Mucosa of rectum (tissue), 2 donors: ENCODE data around the gene ARHGAP23.

Source experiments
- H3K27ac ChIP-seq, 2 donors: one replicate each; pipeline ENCODE4 v1.7.0; 2013; ENCODE audit warnings: inconsistent platforms in 2 of 2, low read depth in 2 of 2, low read length in 2 of 2
- H3K27me3 ChIP-seq, 2 donors: one replicate each; pipeline ENCODE4 v1.7.0; 2013; ENCODE audit warnings: low read length in 2 of 2; ENCODE audit not compliant: control insufficient read depth in 2 of 2, insufficient read depth in 2 of 2
- H3K36me3 ChIP-seq, 2 donors: one replicate each; pipeline ENCODE4 v1.7.0; 2013; ENCODE audit warnings: low read length in 2 of 2; ENCODE audit not compliant: control insufficient read depth in 2 of 2, insufficient read depth in 2 of 2
- H3K4me1 ChIP-seq, 2 donors: one replicate each; pipeline ENCODE4 v1.7.0; 2013; ENCODE audit warnings: low read length in 2 of 2, mild to moderate bottlenecking in 1 of 2; ENCODE audit not compliant: control insufficient read depth in 2 of 2, insufficient read depth in 2 of 2
- H3K4me3 ChIP-seq, 2 donors: one replicate each; pipeline ENCODE4 v1.7.0; 2013; ENCODE audit warnings: low read length in 2 of 2
- H3K9ac ChIP-seq, 2 donors: one replicate each; pipeline ENCODE4 v1.7.0; 2013; ENCODE audit warnings: low read length in 2 of 2, low read depth in 1 of 2, mild to moderate bottlenecking in 1 of 2
- H3K9me3 ChIP-seq, 2 donors: one replicate each; pipeline ENCODE4 v1.7.0; 2013; ENCODE audit warnings: low read length in 2 of 2; ENCODE audit not compliant: control insufficient read depth in 2 of 2
- donor health status: healthy.
- donor health status: Normal muscosa, but diverticular disease.

The ARHGAP23 gene

DNA sequence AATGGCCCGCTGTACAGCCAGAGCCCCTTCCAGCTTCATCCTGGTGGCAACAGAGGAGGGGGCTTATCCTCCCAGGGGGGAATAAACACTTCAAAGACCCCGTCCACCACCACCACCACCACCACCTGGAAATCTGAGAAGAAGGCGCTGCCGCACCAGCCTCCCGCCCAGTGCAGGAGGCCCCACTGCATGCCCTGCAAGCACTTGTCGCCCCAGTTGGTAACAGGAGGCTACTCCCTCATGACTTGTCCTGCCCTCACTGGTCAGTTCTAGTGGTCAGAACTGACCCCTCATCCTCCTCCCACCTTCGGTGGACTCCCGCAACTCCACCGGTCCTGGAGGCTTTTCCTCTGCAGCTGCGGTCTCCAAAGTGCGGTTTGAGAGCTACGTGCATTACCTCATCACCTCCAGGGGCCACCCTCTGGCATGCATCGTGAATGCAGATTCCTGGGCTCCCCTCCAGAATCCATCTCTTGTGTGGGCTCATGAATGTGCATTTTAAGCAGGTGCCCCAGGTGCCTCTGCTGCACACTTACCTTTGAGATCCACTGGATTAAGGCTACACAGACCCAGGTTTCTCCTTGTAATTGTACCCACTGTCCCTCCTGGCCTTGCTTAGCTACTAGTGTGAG lies 105.7 kb downstream of the ARHGAP23 start:
- Histone ChIP-seq H3K4me1 (peaks cover 0 to 4% of the 10 kb centered on the region in 2 donors), H3K4me3 (no peak overlapping the region), H3K36me3 (no peaks in the 10 kb centered on the region), H3K9ac (no peak overlapping the region), H3K9me3 (no peaks in the 10 kb centered on the region), H3K27ac (no peak overlapping the region), H3K27me3 (peaks cover 11 to 23% of the 10 kb centered on the region in 2 donors)

DNA sequence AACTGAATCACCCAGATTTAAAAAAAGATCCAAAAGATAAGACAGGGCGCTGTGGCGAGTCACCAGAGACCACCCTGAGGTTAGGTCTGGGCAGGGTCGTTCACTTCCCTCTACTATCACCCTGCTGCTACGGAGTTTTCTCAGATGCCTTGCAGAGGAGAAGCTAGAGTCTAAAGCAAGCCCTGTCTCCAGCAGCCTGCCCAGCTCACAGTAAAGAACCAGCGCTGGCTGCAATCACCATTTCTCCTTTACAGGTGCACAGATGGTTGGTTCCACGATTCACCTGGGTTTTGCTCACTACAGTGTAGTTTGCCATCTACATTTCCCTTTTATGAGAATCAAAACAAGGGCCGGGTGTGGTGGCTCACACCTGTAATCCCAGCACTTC lies 106.2 kb downstream of the ARHGAP23 start:
- no peak overlapping the region for H3K27ac ChIP-seq

DNA sequence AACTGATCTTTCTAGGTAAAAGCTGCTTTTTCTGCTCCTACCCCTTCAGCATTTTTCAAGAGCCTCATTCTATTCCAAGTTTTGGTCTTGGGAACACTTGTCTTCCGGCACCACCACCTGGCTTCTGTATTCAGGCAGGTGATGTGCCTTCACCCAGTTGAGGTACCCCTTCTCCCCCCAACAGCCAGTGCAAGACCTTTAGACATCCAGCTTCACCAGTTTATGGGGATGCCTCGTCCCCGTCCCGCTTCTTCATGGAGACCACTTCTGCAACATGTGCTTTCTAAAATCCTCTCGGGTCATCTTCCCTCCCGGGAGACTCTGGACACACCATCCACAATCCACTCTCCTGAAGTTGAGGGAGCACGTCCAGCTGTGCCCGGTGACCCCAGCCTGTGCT lies 107.6 kb downstream of the ARHGAP23 start:
- no peak overlapping the region for H3K4me3 ChIP-seq
- H3K36me3 ChIP-seq: no peaks in the 10 kb centered on the region
- H3K27me3 ChIP-seq: peaks cover 11 to 20% of the 10 kb centered on the region in 2 donors
- H3K9me3 ChIP-seq: no peaks in the 10 kb centered on the region
- peaks cover 0 to 5% of the 10 kb centered on the region in 2 donors for H3K4me1 ChIP-seq
- H3K9ac ChIP-seq: no peak overlapping the region
- no peak overlapping the region for H3K27ac ChIP-seq

More for the DNA sequence above, 106.2 kb downstream of the ARHGAP23 start:
- H3K9me3 ChIP-seq: no peaks in the 10 kb centered on the region
- no peaks in the 10 kb centered on the region for H3K36me3 ChIP-seq
- no peak overlapping the region for H3K4me3 ChIP-seq
- H3K9ac ChIP-seq: no peak overlapping the region
- peaks cover 11 to 23% of the 10 kb centered on the region in 2 donors for H3K27me3 ChIP-seq
- H3K4me1 ChIP-seq: peaks cover 0 to 5% of the 10 kb centered on the region in 2 donors

DNA sequence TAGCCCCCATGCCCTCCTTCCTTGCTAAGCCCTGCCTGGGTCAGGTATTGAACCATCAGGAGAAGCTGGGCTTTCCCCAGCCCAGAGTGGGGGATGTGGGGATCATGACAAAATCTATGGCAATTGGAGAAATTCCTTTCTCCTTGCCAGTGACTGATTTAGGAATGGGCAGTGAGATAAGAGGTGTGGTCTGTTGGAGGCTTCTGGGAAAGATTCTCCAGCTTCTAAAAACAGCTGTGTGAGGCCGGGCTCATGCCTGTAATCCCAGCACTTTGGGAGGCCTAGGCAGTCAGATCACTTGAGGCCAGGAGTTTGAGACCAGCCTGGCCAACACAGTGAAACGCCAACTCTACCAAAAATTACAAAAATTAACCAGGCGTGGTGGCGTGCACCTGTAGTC lies 108.4 kb downstream of the ARHGAP23 start:
- Histone ChIP-seq H3K9ac (no peak overlapping the region), H3K4me1 (peaks cover 0 to 5% of the 10 kb centered on the region in 2 donors), H3K36me3 (no peaks in the 10 kb centered on the region), H3K9me3 (no peaks in the 10 kb centered on the region), H3K27me3 (peaks cover 11 to 20% of the 10 kb centered on the region in 2 donors), H3K27ac (no peak overlapping the region), H3K4me3 (no peak overlapping the region)

DNA sequence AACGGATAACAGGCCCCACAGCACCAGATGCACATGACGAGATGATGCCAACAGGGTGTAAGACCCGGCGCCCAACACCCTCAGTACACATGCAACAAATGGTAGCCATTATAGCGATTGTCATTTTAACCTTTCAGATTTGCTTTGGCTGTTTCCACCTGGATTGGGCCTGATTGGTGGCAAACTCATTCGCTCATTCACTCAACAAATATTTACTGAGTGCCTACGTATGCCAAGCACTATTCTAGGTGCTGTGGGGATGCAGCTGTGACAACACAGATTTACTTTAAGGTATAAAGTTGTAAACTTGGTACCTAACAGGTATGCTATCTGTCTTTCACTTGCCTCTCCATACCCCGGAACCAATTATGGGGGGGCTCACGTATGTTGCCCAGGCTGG lies 110.6 kb downstream of the ARHGAP23 start:
- Histone ChIP-seq H3K27me3 (peaks cover 5 to 12% of the 10 kb centered on the region in 2 donors), H3K27ac (no peak overlapping the region)

DNA sequence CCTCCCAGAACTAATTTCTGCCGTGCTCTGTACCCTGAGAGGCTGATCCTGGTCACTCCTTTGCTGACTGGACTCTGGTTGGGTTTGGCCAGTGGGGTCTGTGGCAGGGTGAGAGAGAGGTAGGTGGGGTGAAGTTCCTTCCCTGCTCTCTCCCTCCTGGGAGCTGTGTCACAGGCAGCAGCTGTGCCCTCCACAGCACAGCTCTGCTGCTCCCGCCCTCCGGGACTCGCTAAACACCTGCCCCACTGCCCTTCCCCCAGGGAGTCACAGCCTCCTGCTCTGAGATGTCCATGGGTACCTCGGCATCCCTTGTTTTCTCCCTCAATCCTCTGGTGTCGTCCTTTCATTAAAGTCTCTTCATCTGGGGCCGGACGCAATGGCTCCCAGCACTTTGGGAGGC lies 111.1 kb downstream of the ARHGAP23 start:
- Histone ChIP-seq H3K9ac (no peak overlapping the region), H3K4me3 (no peak overlapping the region), H3K27ac (no peak overlapping the region), H3K9me3 (no peaks in the 10 kb centered on the region), H3K27me3 (peaks cover 5 to 8% of the 10 kb centered on the region in 2 donors), H3K4me1 (peaks cover 0 to 5% of the 10 kb centered on the region in 2 donors), H3K36me3 (no peaks in the 10 kb centered on the region)

More for the DNA sequence above, 110.6 kb downstream of the ARHGAP23 start:
- no peak overlapping the region for H3K4me3 ChIP-seq
- H3K9me3 ChIP-seq: no peaks in the 10 kb centered on the region
- no peaks in the 10 kb centered on the region for H3K36me3 ChIP-seq
- H3K4me1 ChIP-seq: peaks cover 0 to 5% of the 10 kb centered on the region in 2 donors
- H3K9ac ChIP-seq: no peak overlapping the region

DNA sequence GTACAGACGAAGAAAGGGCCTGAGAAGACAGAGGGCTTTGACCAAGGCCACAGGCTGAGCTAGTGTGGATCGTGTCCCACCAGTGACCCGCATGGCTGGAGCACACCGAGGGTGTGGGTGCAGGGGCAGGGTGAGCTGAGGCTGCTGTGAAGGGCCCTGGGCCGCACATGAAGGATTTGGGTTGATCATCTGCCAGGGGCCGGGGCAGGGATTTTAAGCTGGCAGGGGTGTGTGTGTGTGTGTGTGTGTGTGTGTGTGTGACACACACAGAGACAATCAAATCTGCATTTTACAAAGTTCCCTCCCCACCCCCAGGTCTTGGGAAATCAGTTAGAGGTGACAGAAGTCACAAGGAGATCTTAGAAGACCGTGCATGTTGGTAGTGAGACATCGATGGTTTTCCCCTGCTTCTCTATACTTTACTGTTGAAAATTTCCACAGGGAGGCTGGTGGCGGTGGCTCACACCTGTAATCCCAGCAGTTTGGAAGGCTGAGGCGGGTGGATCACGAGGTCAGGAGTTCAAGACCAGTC lies 112.3 kb downstream of the ARHGAP23 start:
- no peaks in the 10 kb centered on the region for H3K36me3 ChIP-seq
- no peaks in the 10 kb centered on the region for H3K9me3 ChIP-seq
- H3K4me1 ChIP-seq: peaks cover 0 to 5% of the 10 kb centered on the region in 2 donors
- H3K9ac ChIP-seq: no peak overlapping the region
- H3K27ac ChIP-seq: no peak overlapping the region
- H3K27me3 ChIP-seq: peaks cover 5% of the 10 kb centered on the region in 2 donors
- H3K4me3 ChIP-seq: no peak overlapping the region

DNA sequence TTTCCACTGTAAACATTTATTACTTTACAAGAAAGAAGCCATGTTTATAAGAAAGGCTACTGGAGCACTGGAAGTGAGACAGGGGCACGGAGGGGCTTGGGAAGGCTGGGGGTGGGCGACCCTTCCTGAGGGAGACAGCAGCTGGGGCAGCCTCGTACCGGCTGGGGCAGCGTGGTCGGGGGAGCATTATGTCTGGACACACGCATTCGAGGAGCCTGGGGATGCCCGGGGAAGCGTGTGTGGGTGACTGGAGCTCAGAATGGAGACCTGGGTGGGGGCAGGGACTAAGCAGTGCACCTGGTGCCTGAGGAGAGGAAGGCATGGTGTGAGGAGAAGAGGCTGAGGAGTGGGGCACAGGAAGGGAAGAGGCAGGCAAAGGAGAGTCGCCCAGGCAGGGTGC lies 113.0 kb downstream of the ARHGAP23 start:
- Histone ChIP-seq H3K36me3 (no peaks in the 10 kb centered on the region), H3K9me3 (no peaks in the 10 kb centered on the region), H3K27ac (no peak overlapping the region), H3K4me1 (peaks cover 0 to 5% of the 10 kb centered on the region in 2 donors), H3K4me3 (no peak overlapping the region), H3K9ac (no peak overlapping the region), H3K27me3 (peaks cover under 1 to 4% of the 10 kb centered on the region in 2 donors)

DNA sequence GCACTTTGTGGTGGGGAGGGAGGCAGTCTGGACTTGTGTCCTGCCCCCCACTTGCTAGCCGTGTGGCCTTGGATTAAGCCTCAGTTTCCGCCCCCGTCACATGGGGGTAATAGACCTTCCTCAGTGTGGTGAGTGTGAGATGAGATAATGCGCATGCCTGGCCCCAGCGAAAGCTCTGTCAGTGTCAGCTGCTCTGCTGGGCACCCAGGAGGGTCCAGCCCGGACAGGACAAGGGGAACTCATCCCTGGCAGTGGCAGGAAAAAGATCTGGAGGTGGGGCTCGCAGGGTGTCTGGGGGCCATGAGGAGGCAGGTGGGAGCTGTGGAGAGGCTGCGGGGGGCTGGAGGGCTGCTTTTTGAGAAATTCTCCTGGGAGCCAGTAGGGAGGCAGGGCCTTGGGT lies 114.0 kb downstream of the ARHGAP23 start:
- H3K27me3 ChIP-seq: no peaks in the 10 kb centered on the region
- peaks cover 0 to 5% of the 10 kb centered on the region in 2 donors for H3K4me1 ChIP-seq
- H3K4me3 ChIP-seq: no peak overlapping the region
- H3K27ac ChIP-seq: no peak overlapping the region
- H3K9me3 ChIP-seq: no peaks in the 10 kb centered on the region
- no peak overlapping the region for H3K9ac ChIP-seq
- H3K36me3 ChIP-seq: no peaks in the 10 kb centered on the region

DNA sequence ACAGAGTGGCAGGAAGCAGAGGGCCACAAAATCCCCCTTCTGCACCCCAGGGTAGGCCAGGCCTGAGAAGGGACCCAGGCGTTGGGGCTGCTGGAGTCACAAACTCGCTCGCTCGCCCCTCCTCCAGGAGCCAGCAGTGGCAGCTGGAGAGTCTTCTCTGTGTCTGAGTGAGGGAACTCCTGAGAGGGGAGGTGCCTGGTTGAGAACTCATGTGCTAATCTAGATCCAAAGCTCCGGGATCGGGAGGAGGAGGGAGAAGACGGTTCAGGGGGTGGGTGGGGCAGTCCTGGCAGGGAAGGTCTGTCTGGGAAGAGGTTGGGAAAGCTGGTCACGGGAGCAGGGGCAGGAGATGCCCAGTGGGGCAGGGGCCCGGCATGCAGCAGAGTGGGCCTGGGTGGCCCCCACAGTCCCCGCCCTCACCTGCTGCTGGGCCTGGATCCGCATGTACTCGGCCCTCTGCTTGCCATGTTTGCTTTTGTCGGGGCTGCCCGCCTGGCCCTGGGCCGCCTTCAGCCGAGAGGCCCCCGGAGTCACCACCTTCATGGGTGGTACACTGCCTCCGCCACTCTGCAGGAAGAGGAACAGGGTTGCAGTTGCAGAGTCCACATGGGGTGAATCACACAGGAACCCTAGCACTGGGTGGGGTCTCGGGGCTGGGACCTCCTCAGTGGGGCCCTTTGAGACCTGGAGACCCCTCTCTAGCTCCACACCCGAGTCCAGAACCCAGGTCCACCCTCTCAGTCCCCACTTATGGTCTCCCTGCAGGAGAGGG lies 115.3 kb downstream of the ARHGAP23 start:
- Histone ChIP-seq H3K9me3 (no peaks in the 10 kb centered on the region), H3K27ac (no peak overlapping the region), H3K9ac (no peak overlapping the region), H3K27me3 (no peaks in the 10 kb centered on the region), H3K4me1 (peaks cover 0 to 5% of the 10 kb centered on the region in 2 donors), H3K4me3 (no peak overlapping the region), H3K36me3 (no peaks in the 10 kb centered on the region)
